HL-60 (cell line): ENCODE data around the gene LPAR5.

Experiments
- DNase-seq, 2 experiments: peaks; one replicate each; pipeline ENCODE4 v3.0.0-alpha.2; 2010 to 2020; ENCODE audit warnings: low read depth in 1 of 2, low spot score in 1 of 2
- H3K27ac ChIP-seq: fragments of 250-450 bp; sonication (Bioruptor Pico); replicated peaks from 2 replicates; pipeline ENCODE4 v1.5.1; 2020; ENCODE audit warnings: mild to moderate bottlenecking, moderate library complexity
- H3K27me3 ChIP-seq: fragments of 250-450 bp; sonication (Bioruptor Pico); 2 replicates; pipeline ENCODE4 v1.5.1; 2021; ENCODE audit warnings: mild to moderate bottlenecking, moderate library complexity; ENCODE audit not compliant: insufficient read depth, poor library complexity, severe bottlenecking
- H3K4me3 ChIP-seq: replicated peaks from 2 replicates; pipeline ENCODE4 v1.5.1; 2011; ENCODE audit warnings: mild to moderate bottlenecking, control low read depth, low read length; ENCODE audit not compliant: insufficient read depth
- GABPA ChIP-seq: IDR thresholded peaks from 2 replicates; pipeline ENCODE4 v1.6.1; 2012; ENCODE audit warnings: low read depth
- POLR2AphosphoS5 ChIP-seq: IDR thresholded peaks from 2 replicates; pipeline ENCODE4 v1.6.1; 2012; ENCODE audit warnings: low read depth
- SPI1 ChIP-seq: IDR thresholded peaks from 2 replicates; pipeline ENCODE4 v1.6.1; 2012; ENCODE audit warnings: low read depth, mild to moderate bottlenecking, borderline replicate concordance
- TF ChIP-seq, protein P1 (sequence below): IDR thresholded peaks from 2 replicates; pipeline ENCODE4 v1.6.1; 2012; ENCODE audit warnings: low read depth; ENCODE audit not compliant: insufficient replicate concordance
- TF ChIP-seq, protein P2 (sequence below): IDR thresholded peaks from one replicate; pipeline ENCODE4 v1.5.1; 2011; ENCODE audit warnings: low read length, control low read depth, inconsistent platforms; ENCODE audit not compliant: insufficient read depth

Gene LPAR5

DNA sequence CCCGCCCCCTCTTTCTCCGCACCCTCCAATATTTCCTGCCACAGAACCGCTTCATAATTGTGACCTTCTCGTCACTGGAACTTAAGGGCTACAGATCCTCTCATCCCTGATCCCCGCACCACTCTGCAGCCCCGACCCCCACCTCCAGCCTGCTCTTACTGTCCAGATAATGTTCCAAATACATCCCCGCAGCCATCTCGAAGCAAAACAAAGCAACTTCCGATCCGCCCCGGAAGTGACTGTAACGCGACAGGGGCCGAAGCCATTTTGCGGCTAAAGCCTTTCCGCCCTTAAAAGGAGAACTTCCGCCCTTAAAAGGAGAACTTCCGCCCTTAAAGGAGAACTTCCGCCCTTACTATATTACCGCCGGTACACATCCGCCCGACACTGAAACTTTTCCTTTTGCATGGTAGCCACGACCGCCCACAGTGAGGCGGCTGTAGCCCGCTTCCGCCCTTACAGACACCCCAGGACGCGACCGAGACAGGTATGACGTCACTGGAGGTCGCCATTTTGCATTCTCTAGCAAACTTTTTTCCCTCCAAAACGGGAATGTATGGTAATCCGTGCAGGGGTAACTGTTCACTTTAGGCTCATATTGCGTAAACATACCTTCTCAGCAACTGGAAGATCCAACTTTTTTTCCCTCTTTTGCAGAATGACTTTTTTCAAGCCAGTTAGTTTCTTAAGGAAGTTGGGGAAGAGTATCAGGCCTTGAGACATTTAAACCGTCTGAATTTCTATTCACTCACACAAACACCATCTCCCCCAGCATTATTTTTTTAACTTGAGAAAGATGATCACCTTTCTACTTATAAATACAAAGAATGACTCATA, 27.4 kb upstream of the LPAR5 start, which contains the start of gene ING4:
ING4 (minus strand) TSS at position 214 of the 837 bp plus-strand sequence; CDS start at position 196, 18 bp downstream.
- Histone ChIP-seq H3K27me3 (no peaks in the 10 kb centered on the region), H3K27ac (peak within 1 kb of the TSS; percentile 83), H3K4me3 (peak within 1 kb of the TSS; percentile 70)
- DNase-seq: peak; percentile 98 to 99
- TF ChIP-seq POLR2AphosphoS5: peak; percentile 56
- TF ChIP-seq, protein P1, sequence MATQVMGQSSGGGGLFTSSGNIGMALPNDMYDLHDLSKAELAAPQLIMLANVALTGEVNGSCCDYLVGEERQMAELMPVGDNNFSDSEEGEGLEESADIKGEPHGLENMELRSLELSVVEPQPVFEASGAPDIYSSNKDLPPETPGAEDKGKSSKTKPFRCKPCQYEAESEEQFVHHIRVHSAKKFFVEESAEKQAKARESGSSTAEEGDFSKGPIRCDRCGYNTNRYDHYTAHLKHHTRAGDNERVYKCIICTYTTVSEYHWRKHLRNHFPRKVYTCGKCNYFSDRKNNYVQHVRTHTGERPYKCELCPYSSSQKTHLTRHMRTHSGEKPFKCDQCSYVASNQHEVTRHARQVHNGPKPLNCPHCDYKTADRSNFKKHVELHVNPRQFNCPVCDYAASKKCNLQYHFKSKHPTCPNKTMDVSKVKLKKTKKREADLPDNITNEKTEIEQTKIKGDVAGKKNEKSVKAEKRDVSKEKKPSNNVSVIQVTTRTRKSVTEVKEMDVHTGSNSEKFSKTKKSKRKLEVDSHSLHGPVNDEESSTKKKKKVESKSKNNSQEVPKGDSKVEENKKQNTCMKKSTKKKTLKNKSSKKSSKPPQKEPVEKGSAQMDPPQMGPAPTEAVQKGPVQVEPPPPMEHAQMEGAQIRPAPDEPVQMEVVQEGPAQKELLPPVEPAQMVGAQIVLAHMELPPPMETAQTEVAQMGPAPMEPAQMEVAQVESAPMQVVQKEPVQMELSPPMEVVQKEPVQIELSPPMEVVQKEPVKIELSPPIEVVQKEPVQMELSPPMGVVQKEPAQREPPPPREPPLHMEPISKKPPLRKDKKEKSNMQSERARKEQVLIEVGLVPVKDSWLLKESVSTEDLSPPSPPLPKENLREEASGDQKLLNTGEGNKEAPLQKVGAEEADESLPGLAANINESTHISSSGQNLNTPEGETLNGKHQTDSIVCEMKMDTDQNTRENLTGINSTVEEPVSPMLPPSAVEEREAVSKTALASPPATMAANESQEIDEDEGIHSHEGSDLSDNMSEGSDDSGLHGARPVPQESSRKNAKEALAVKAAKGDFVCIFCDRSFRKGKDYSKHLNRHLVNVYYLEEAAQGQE: no peak
- TF ChIP-seq GABPA: peak; percentile 99
- TF ChIP-seq SPI1: peak; percentile 66; the same call in 1 of the 2 replicates
- TF ChIP-seq, protein P2, sequence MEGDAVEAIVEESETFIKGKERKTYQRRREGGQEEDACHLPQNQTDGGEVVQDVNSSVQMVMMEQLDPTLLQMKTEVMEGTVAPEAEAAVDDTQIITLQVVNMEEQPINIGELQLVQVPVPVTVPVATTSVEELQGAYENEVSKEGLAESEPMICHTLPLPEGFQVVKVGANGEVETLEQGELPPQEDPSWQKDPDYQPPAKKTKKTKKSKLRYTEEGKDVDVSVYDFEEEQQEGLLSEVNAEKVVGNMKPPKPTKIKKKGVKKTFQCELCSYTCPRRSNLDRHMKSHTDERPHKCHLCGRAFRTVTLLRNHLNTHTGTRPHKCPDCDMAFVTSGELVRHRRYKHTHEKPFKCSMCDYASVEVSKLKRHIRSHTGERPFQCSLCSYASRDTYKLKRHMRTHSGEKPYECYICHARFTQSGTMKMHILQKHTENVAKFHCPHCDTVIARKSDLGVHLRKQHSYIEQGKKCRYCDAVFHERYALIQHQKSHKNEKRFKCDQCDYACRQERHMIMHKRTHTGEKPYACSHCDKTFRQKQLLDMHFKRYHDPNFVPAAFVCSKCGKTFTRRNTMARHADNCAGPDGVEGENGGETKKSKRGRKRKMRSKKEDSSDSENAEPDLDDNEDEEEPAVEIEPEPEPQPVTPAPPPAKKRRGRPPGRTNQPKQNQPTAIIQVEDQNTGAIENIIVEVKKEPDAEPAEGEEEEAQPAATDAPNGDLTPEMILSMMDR: no peak

DNA sequence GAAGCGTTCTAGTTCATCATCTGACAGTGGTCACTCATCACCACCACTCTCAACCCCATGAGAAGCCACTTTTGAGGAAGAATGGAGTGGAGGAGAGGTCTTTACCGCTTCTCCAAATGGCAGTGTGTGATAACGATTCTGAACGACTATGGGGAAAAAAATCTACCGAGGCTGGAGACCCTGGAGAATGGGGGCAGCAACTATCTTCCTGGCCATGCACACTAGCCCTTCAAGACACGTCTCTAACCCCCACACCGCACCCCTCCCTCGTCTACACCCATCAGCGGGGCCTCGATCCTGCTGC, 26.8 kb upstream of the LPAR5 start:
- no peak for DNase-seq
- Histone ChIP-seq H3K4me3 (peak overlapping the region; percentile 70), H3K27ac (peak overlapping the region; percentile 64), H3K27me3 (no peaks in the 10 kb centered on the region)
- TF ChIP-seq SPI1 (no peak), GABPA (no peak), POLR2AphosphoS5 (no peak)
- TF ChIP-seq, protein P2: no peak
- TF ChIP-seq, protein P1: no peak

DNA sequence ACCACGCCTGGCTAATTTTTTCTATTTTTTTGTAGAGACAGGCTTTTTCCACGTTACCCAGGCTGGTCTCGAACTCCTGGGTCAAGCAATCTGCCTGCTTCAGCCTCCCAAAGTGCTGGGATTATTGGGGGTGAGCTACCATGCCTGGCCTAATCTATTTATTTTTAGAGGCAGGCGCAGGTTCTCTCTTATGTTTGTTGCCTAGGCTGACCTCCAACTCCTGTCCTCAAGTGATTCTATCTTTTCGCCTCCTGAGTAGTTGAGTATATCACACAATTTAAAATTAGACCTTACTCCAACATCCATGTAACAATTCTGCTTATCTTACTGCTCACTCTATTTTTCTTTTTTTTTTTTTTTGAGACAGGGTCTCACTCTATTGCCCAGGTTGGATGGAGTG, 18.2 kb upstream of the LPAR5 start:
- Histone ChIP-seq H3K4me3 (no peak overlapping the region), H3K27ac (no peak overlapping the region), H3K27me3 (no peaks in the 10 kb centered on the region)
- no peak for DNase-seq
- TF ChIP-seq SPI1: no peak
- TF ChIP-seq, protein P1: no peak
